KOPT-K1 (cell line): ENCODE measurements around the gene SNRNP200.
A peak's percentile ranks its signal among the peaks of the same experiment; 100 is the strongest.

Experiments
- H3K27ac ChIP-seq: fragments of 200-600 bp; sonication (generic); 2 replicates; pipeline ENCODE4 v1.5.1; 2016; ENCODE audit warnings: antibody characterized with exemption, mild to moderate bottlenecking, low read depth, low read length; ENCODE audit not compliant: poor library complexity, severe bottlenecking
- H3K36me3 ChIP-seq: fragments of 200-600 bp; sonication (generic); 2 replicates; pipeline ENCODE4 v1.5.1; 2017; ENCODE audit warnings: antibody characterized with exemption, mild to moderate bottlenecking, low read length, moderate library complexity; ENCODE audit not compliant: insufficient read depth
- H3K9me3 ChIP-seq: fragments of 200-600 bp; sonication (generic); 2 replicates; pipeline ENCODE4 v1.5.1; 2017; ENCODE audit warnings: antibody characterized with exemption, low read length, mild to moderate bottlenecking; ENCODE audit not compliant: insufficient read depth, poor library complexity, severe bottlenecking

SNRNP200 gene

GRCh38 chr2:96305091-96305978 lies at the start of gene SNRNP200:
TSS of gene SNRNP200 (minus strand) at chr2:96305546. CDS start at chr2:96305437, 109 bp downstream.
- H3K27ac ChIP-seq: peak within 1 kb of the TSS; percentile 87
- H3K9me3 ChIP-seq: no peaks in the 10 kb centered on the region
- H3K36me3 ChIP-seq: peaks cover 43% of the 10 kb centered on the region

- Histone ChIP-seq H3K27ac (no peak overlapping the region), H3K9me3 (no peaks in the 10 kb centered on the region), H3K36me3 (peaks cover 100% of the 10 kb centered on the region)
These were observed 49.1 kb upstream of the SNRNP200 start for GRCh38 chr2:96354492-96354891.

GRCh38 chr2:96353606-96354101 lies 48.3 kb upstream of the SNRNP200 start:
- H3K27ac ChIP-seq: no peak overlapping the region
- H3K36me3 ChIP-seq: peaks cover 100% of the 10 kb centered on the region
- H3K9me3 ChIP-seq: no peaks in the 10 kb centered on the region

GRCh38 chr2:96353032-96353561 lies 47.8 kb upstream of the SNRNP200 start:
- Histone ChIP-seq H3K36me3 (peaks cover 100% of the 10 kb centered on the region), H3K9me3 (no peaks in the 10 kb centered on the region), H3K27ac (no peak overlapping the region)

- Histone ChIP-seq H3K36me3 (peaks cover 100% of the 10 kb centered on the region), H3K9me3 (no peaks in the 10 kb centered on the region), H3K27ac (no peak overlapping the region)
These were observed 42.0 kb upstream of the SNRNP200 start for GRCh38 chr2:96347395-96347794.

GRCh38 chr2:96345868-96346462 lies 40.6 kb upstream of the SNRNP200 start:
- H3K36me3 ChIP-seq: peaks cover 100% of the 10 kb centered on the region
- H3K27ac ChIP-seq: no peak overlapping the region
- no peaks in the 10 kb centered on the region for H3K9me3 ChIP-seq

- Histone ChIP-seq H3K9me3 (no peaks in the 10 kb centered on the region), H3K27ac (no peak overlapping the region), H3K36me3 (peaks cover 100% of the 10 kb centered on the region)
These were observed 40.1 kb upstream of the SNRNP200 start for GRCh38 chr2:96345438-96345837.

GRCh38 chr2:96344011-96344410 lies 38.7 kb upstream of the SNRNP200 start:
- no peaks in the 10 kb centered on the region for H3K9me3 ChIP-seq
- H3K36me3 ChIP-seq: peaks cover 100% of the 10 kb centered on the region
- no peak overlapping the region for H3K27ac ChIP-seq

- Histone ChIP-seq H3K27ac (no peak overlapping the region), H3K9me3 (no peaks in the 10 kb centered on the region), H3K36me3 (peaks cover 90% of the 10 kb centered on the region)
These were observed 36.7 kb upstream of the SNRNP200 start for GRCh38 chr2:96342085-96342484.

GRCh38 chr2:96341641-96342040 lies 36.3 kb upstream of the SNRNP200 start:
- peaks cover 85% of the 10 kb centered on the region for H3K36me3 ChIP-seq
- H3K27ac ChIP-seq: no peak overlapping the region
- no peaks in the 10 kb centered on the region for H3K9me3 ChIP-seq

GRCh38 chr2:96340493-96341414 lies 35.4 kb upstream of the SNRNP200 start:
- H3K36me3 ChIP-seq: peaks cover 76% of the 10 kb centered on the region
- no peak overlapping the region for H3K27ac ChIP-seq
- H3K9me3 ChIP-seq: no peaks in the 10 kb centered on the region

GRCh38 chr2:96336873-96337272 lies 31.5 kb upstream of the SNRNP200 start:
- H3K9me3 ChIP-seq: no peaks in the 10 kb centered on the region
- H3K27ac ChIP-seq: peak overlapping the region; percentile 86
- peaks cover 38% of the 10 kb centered on the region for H3K36me3 ChIP-seq

- Histone ChIP-seq H3K9me3 (no peaks in the 10 kb centered on the region), H3K27ac (peak overlapping the region; percentile 86), H3K36me3 (peaks cover 31% of the 10 kb centered on the region)
These were observed 30.9 kb upstream of the SNRNP200 start for GRCh38 chr2:96336104-96336775.

GRCh38 chr2:96333708-96334107 lies 28.4 kb upstream of the SNRNP200 start:
- peaks cover 28% of the 10 kb centered on the region for H3K36me3 ChIP-seq
- H3K27ac ChIP-seq: no peak overlapping the region
- H3K9me3 ChIP-seq: no peaks in the 10 kb centered on the region
